H9 (cell line): ENCODE data around the gene RCHY1. TPM values are rescaled to one million over a fixed set of nuclear protein-coding genes. Genes with fewer than 3 reads are reported as not detected.

Experiments
- DNase-seq: peaks from one replicate; pipeline ENCODE4 v3.0.0-alpha.2; 2017
- H2AFZ ChIP-seq: one replicate; pipeline ENCODE4 v1.6.1; 2013; ENCODE audit warnings: mild to moderate bottlenecking, low read length, control low read depth, moderate library complexity
- H2AK5ac ChIP-seq: 2 replicates; pipeline ENCODE4 v1.6.1; 2013; ENCODE audit warnings: low read length, control low read depth, mixed read lengths; ENCODE audit not compliant: insufficient read length
- H2BK120ac ChIP-seq: one replicate; pipeline ENCODE4 v1.6.1; 2013; ENCODE audit warnings: low read depth, mild to moderate bottlenecking, low read length, control low read depth, inconsistent platforms; ENCODE audit not compliant: poor library complexity, severe bottlenecking
- H2BK12ac ChIP-seq: 2 replicates; pipeline ENCODE4 v1.6.1; 2013; ENCODE audit warnings: low read length, control low read depth, mixed read lengths, low read depth; ENCODE audit not compliant: insufficient read length
- H2BK15ac ChIP-seq: 2 replicates; pipeline ENCODE4 v1.6.1; 2013; ENCODE audit warnings: low read depth, low read length, control low read depth
- H2BK20ac ChIP-seq: one replicate; pipeline ENCODE4 v1.6.1; 2013; ENCODE audit warnings: low read depth, mild to moderate bottlenecking, low read length, control low read depth, inconsistent platforms; ENCODE audit not compliant: poor library complexity, severe bottlenecking
- H2BK5ac ChIP-seq: 2 replicates; pipeline ENCODE4 v1.6.1; 2013; ENCODE audit warnings: low read length, control low read depth, mixed read lengths; ENCODE audit not compliant: insufficient read length
- H3K14ac ChIP-seq: 2 replicates; pipeline ENCODE4 v1.6.1; 2013; ENCODE audit warnings: low read length, control low read depth; ENCODE audit not compliant: insufficient read depth
- H3K18ac ChIP-seq: 2 replicates; pipeline ENCODE4 v1.6.1; 2013; ENCODE audit warnings: low read depth, mild to moderate bottlenecking, mixed read lengths, low read length, control low read depth; ENCODE audit not compliant: insufficient read length
- H3K23ac ChIP-seq: 2 replicates; pipeline ENCODE4 v1.6.1; 2013; ENCODE audit warnings: low read length, control low read depth, mixed read lengths, low read depth; ENCODE audit not compliant: insufficient read length
- H3K23me2 ChIP-seq: 2 replicates; pipeline ENCODE4 v1.6.1; 2013; ENCODE audit warnings: low read depth, mild to moderate bottlenecking, mixed read lengths, low read length, control low read depth; ENCODE audit not compliant: insufficient read length, poor library complexity, severe bottlenecking
- H3K27ac ChIP-seq: 2 replicates; pipeline ENCODE4 v1.5.1; 2013; ENCODE audit warnings: low read length, control low read depth, mixed read lengths, low read depth; ENCODE audit not compliant: insufficient read length
- H3K27me3 ChIP-seq: 2 replicates; pipeline ENCODE4 v1.6.1; 2013; ENCODE audit warnings: low read length, control low read depth, inconsistent platforms; ENCODE audit not compliant: insufficient read depth
- H3K4ac ChIP-seq: 2 replicates; pipeline ENCODE4 v1.6.1; 2013; ENCODE audit warnings: low read depth, mild to moderate bottlenecking, control low read depth, inconsistent platforms, low read length, moderate library complexity
- H3K4me1 ChIP-seq: 2 replicates; pipeline ENCODE4 v1.6.1; 2013; ENCODE audit warnings: low read length, control low read depth, inconsistent platforms; ENCODE audit not compliant: insufficient read depth
- H3K4me2 ChIP-seq: 2 replicates; pipeline ENCODE4 v1.6.1; 2013; ENCODE audit warnings: low read length, control low read depth, mixed read lengths; ENCODE audit not compliant: insufficient read length, insufficient read depth
- H3K56ac ChIP-seq: 2 replicates; pipeline ENCODE4 v1.6.1; 2013; ENCODE audit warnings: low read depth, mild to moderate bottlenecking, mixed read lengths, low read length, control low read depth; ENCODE audit not compliant: insufficient read length
- H3K79me1 ChIP-seq: 2 replicates; pipeline ENCODE4 v1.6.1; 2013; ENCODE audit warnings: low read depth, mild to moderate bottlenecking, moderate library complexity, low read length, control low read depth, inconsistent platforms; ENCODE audit not compliant: insufficient read depth, poor library complexity, severe bottlenecking
- H3K79me2 ChIP-seq: 2 replicates; pipeline ENCODE4 v1.6.1; 2013; ENCODE audit warnings: low read length, control low read depth, inconsistent platforms; ENCODE audit not compliant: insufficient read depth
- H3K9ac ChIP-seq: 2 replicates; pipeline ENCODE4 v1.6.1; 2013; ENCODE audit warnings: low read length, control low read depth, mixed read lengths; ENCODE audit not compliant: insufficient read length; ENCODE audit errors: extremely low read depth
- H3K9me3 ChIP-seq: one replicate; pipeline ENCODE4 v1.6.1; 2013; ENCODE audit warnings: low read depth, low read length, inconsistent platforms; ENCODE audit not compliant: control insufficient read depth
- H3T11ph ChIP-seq: one replicate; pipeline ENCODE4 v1.6.1; 2013; ENCODE audit warnings: mild to moderate bottlenecking, low read length, control low read depth, inconsistent platforms
- H4K20me1 ChIP-seq: one replicate; pipeline ENCODE4 v1.6.1; 2013; ENCODE audit not compliant: control insufficient read depth, insufficient read length, insufficient read depth
- H4K5ac ChIP-seq: 2 replicates; pipeline ENCODE4 v1.6.1; 2013; ENCODE audit warnings: low read depth, mild to moderate bottlenecking, mixed read lengths, low read length, control low read depth; ENCODE audit not compliant: insufficient read length
- H4K8ac ChIP-seq: replicated peaks from 2 replicates; pipeline ENCODE4 v1.6.1; 2013; ENCODE audit warnings: low read length, control low read depth, mixed read lengths, low read depth; ENCODE audit not compliant: insufficient read length
- H4K91ac ChIP-seq: 2 replicates; pipeline ENCODE4 v1.6.1; 2013; ENCODE audit warnings: low read depth, mild to moderate bottlenecking, moderate library complexity, mixed read lengths, low read length, control low read depth; ENCODE audit not compliant: insufficient read length
- H3K27ac Mint-ChIP-seq, 3 experiments: 2 replicates in 2 of 3; 3 replicates in 1 of 3; pipeline ENCODE4 v1.8.0; 2020 to 2021; ENCODE audit warnings: mixed read lengths in 3 of 3, mild to moderate bottlenecking in 1 of 3, moderate library complexity in 1 of 3
- H3K27me3 Mint-ChIP-seq: 2 replicates; pipeline ENCODE4 v1.8.0; 2021; ENCODE audit warnings: low read depth, mild to moderate bottlenecking, moderate library complexity, mixed read lengths
- H3K36me3 Mint-ChIP-seq, 3 experiments: 2 replicates in 2 of 3; 3 replicates in 1 of 3; pipeline ENCODE4 v1.8.0; 2020 to 2021; ENCODE audit warnings: low read depth in 3 of 3, mixed read lengths in 3 of 3; ENCODE audit not compliant: insufficient read depth in 1 of 3
- H3K4me1 Mint-ChIP-seq, 2 experiments: 2 replicates each; pipeline ENCODE4 v1.8.0; 2020; ENCODE audit warnings: mixed read lengths in 2 of 2
- H3K4me3 Mint-ChIP-seq, 2 experiments: 2 replicates in 1 of 2; 3 replicates in 1 of 2; pipeline ENCODE4 v1.8.0; 2020 to 2021; ENCODE audit warnings: mild to moderate bottlenecking in 2 of 2, mixed read lengths in 2 of 2, moderate library complexity in 1 of 2
- H3K9me3 Mint-ChIP-seq, 2 experiments: 2 replicates in 1 of 2; 3 replicates in 1 of 2; pipeline ENCODE4 v1.8.0; 2020; ENCODE audit warnings: mild to moderate bottlenecking in 2 of 2, mixed read lengths in 2 of 2, moderate library complexity in 1 of 2
- CTCF ChIP-seq: fragments of 200-600 bp; sonication (generic); conservative IDR thresholded peaks from 3 replicates; pipeline ENCODE4 v1.8.0; 2021; ENCODE audit warnings: antibody characterized with exemption, mild to moderate bottlenecking
- WGBS: extraction: QIAGEN DNeasy Blood & Tissue Kit; methylation state at CpG from one replicate; pipeline ENCODE4 v1.1.7; 2013; ENCODE audit warnings: missing lambda C conversion rate, low lambda C conversion rate, mixed read lengths; ENCODE audit not compliant: insufficient read length; ENCODE audit errors: extremely low coverage; 5-methylcytosine and 5-hydroxymethylcytosine counted together
- total RNA-seq: library from RNA; stranded (reverse); gene quantifications from 2 replicates; pipeline ENCODE4 v1.2.1, GENCODE V29; 2021

RCHY1 gene
- total RNA-seq, 1 experiment from 2014 or later = 47.9 TPM

DNA sequence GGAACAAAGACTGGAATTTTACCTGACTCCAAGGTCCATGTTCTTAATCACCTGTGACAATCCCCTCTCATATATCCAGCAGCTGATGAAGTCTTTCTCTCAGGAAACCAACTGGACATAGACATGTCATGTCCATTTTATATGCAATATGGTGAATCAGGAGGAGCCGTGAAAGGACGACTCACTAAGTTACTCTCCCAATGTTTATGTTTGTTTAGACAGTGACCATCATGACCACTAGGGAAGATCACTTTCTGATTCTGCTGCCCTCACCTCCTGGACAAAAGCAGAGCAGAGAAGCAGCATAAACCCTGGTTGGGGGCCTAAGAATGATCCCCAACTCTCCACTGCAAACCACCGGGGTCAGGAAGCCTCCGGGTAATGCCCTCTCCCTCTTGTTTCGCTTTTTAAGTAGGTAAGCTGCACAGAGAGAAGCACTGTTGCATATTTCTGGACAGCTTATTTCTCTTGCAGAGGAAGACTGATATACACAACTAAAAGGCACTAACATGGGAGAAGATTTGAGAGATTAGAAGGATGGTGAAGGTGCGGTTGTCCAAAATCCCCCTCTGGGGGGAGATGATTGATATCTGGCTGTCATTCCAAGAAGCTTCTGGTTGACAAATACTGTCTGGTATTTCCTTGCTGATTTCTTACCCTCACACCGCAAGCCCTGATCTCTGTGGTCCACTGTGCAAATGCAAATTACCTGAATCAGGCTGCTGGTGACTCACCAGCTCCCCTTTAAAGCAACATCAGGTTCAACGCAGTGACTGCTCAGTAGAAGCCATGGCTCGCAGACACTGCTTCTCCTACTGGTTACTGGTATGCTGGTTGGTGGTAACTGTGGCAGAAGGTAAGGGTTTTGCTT, 41.3 kb upstream of the RCHY1 start, which contains the start of gene ODAPH:
ODAPH (plus strand) TSS at position 773 of the 871 bp plus-strand sequence; CDS start at position 790, 17 bp downstream.
- H3K4me1 Mint-ChIP-seq = peaks cover 11 to 16% of the 10 kb centered on the region in 2 experiments
- no peak within 1 kb of the TSS for H3K4me2 ChIP-seq
- H3K4ac ChIP-seq = no peak within 1 kb of the TSS
- no peak within 1 kb of the TSS for H2BK120ac ChIP-seq
- no peaks in the 10 kb centered on the region for H3K4me1 ChIP-seq
- H2BK15ac ChIP-seq = no peak within 1 kb of the TSS
- no peak within 1 kb of the TSS for H3K18ac ChIP-seq
- peak; percentile 17; the same call in 1 of the 3 replicates for TF ChIP-seq CTCF
- H3K9me3 Mint-ChIP-seq = no peaks in the 10 kb centered on the region
- H2BK12ac ChIP-seq = no peak within 1 kb of the TSS
- H4K8ac ChIP-seq = no peak within 1 kb of the TSS
- H2BK20ac ChIP-seq = no peak within 1 kb of the TSS
- no peaks in the 10 kb centered on the region for H3K9me3 ChIP-seq
- no peak within 1 kb of the TSS for H2AK5ac ChIP-seq
- no peak for DNase-seq
- H3K79me1 ChIP-seq = no peaks in the 10 kb centered on the region
- no peak within 1 kb of the TSS for H3T11ph ChIP-seq
- H3K56ac ChIP-seq = no peak within 1 kb of the TSS
- no peak within 1 kb of the TSS for H3K4me3 Mint-ChIP-seq
- H3K27ac Mint-ChIP-seq = no peak within 1 kb of the TSS
- H2BK5ac ChIP-seq = no peak within 1 kb of the TSS
- H3K27me3 ChIP-seq = no peaks in the 10 kb centered on the region
- H4K5ac ChIP-seq = no peak within 1 kb of the TSS
- H3K23ac ChIP-seq = no peak within 1 kb of the TSS
- H4K91ac ChIP-seq = no peak within 1 kb of the TSS
- H3K36me3 Mint-ChIP-seq = no peaks in the 10 kb centered on the region
- H3K27me3 Mint-ChIP-seq = no peaks in the 10 kb centered on the region
- H2AFZ ChIP-seq = no peak within 1 kb of the TSS
- no peak within 1 kb of the TSS for H3K9ac ChIP-seq
- WGBS = no CpG with 5 or more reads among the region's 9 CpGs
- H3K27ac ChIP-seq = no peak within 1 kb of the TSS
- H3K14ac ChIP-seq = no peak within 1 kb of the TSS
- H4K20me1 ChIP-seq = no peaks in the 10 kb centered on the region
- H3K23me2 ChIP-seq = no peaks in the 10 kb centered on the region
- no peaks in the 10 kb centered on the region for H3K79me2 ChIP-seq
